ENCODE measurements around the gene LRRC8C. TPM values are rescaled to one million over a fixed set of nuclear protein-coding genes. Genes with fewer than 3 reads are reported as not detected.

LRRC8C gene
- total RNA-seq, 4 donors from 2014 or later = 4.4 to 11.0 (median 8.2) TPM

- H3K4me3 ChIP-seq (replicated peaks in 1 of 3) = peak overlapping the region; percentile 70 to 91 (median 72)
- H3K9me3 ChIP-seq = no peaks in the 10 kb centered on the region
- DNase-seq = no peak
- WGBS, 2 donors = 15 to 16% methylated on average over 30 to 32 of the region's 32 CpGs
- no peaks in the 10 kb centered on the region for H3K4me1 ChIP-seq
- H3K36me3 ChIP-seq = no peaks in the 10 kb centered on the region
- TF ChIP-seq POLR2A (IDR thresholded peaks at IDR 0.05) (no peak), CTCF (IDR thresholded peaks at IDR 0.05) (no peak)
- peak overlapping the region; percentile 66 to 82 (median 69) for H3K27ac ChIP-seq
- no peaks in the 10 kb centered on the region for H3K27me3 ChIP-seq
- intact Hi-C loops (cut with DNase I) = loop anchor here (5.0 kb wide), 1 partner anchor 128 kb away; no protein-coding TSS in a partner anchor
These were observed 1.1 kb downstream of the LRRC8C start for GRCh38 chr1:89633800-89634625.

- Histone ChIP-seq H3K9me3 (no peaks in the 10 kb centered on the region), H3K36me3 (no peaks in the 10 kb centered on the region), H3K27me3 (no peaks in the 10 kb centered on the region), H3K27ac (peak overlapping the region in 1 of 3 donors; percentile 8), H3K4me1 (no peaks in the 10 kb centered on the region), H3K4me3 (replicated peaks in 1 of 3) (no peak overlapping the region)
- 78 to 81% methylated on average over 6 of the region's 6 CpGs for WGBS, 2 donors
- TF ChIP-seq CTCF (IDR thresholded peaks at IDR 0.05) (no peak), POLR2A (IDR thresholded peaks at IDR 0.05) (no peak)
- DNase-seq = no peak
- intact Hi-C loops (cut with DNase I) = no loop called here
These were observed 3.2 kb downstream of the LRRC8C start for GRCh38 chr1:89635825-89636815.

DNA sequence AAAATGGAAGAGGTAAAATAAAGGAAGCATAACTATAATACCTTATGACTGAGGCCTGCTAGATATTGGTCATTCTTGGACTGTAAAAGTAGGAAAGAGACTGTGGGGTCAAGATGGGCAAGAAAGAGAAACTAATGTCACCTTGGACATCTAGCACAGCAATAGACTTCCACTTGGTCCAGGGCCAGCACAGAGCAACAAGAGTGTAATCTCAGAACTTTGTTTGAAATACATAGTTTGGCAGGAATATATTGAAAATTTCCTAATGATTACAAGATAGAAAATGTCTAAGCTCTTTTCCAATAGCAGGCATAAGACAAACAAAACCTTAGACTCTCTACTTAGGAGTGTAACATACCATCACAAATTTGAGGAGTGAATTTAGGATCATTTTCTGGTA lies 4.6 kb downstream of the LRRC8C start:
- TF ChIP-seq POLR2A (IDR thresholded peaks at IDR 0.05) = no peak
- TF ChIP-seq CTCF (IDR thresholded peaks at IDR 0.05) = no peak
- Histone ChIP-seq H3K27me3 (no peaks in the 10 kb centered on the region), H3K36me3 (no peaks in the 10 kb centered on the region), H3K4me1 (no peaks in the 10 kb centered on the region), H3K4me3 (replicated peaks in 1 of 3) (no peak overlapping the region), H3K9me3 (no peaks in the 10 kb centered on the region), H3K27ac (no peak overlapping the region)
- no peak for DNase-seq
- intact Hi-C loops (cut with DNase I) = no loop called here

- Histone ChIP-seq H3K27ac (no peak overlapping the region), H3K36me3 (no peaks in the 10 kb centered on the region), H3K4me1 (no peaks in the 10 kb centered on the region), H3K9me3 (no peaks in the 10 kb centered on the region), H3K4me3 (replicated peaks in 1 of 3) (no peak overlapping the region), H3K27me3 (no peaks in the 10 kb centered on the region)
- intact Hi-C loops (cut with DNase I) = no loop called here
- TF ChIP-seq POLR2A (IDR thresholded peaks at IDR 0.05) (no peak), CTCF (IDR thresholded peaks at IDR 0.05) (no peak)
- no peak for DNase-seq
These were observed 7.5 kb downstream of the LRRC8C start for GRCh38 chr1:89640440-89640839.

Data from thyroid gland (tissue), 4 donors.